HepG2 (cell line): ENCODE results near the gene HSDL1. TPM values are rescaled to one million over a fixed set of nuclear protein-coding genes. Genes with fewer than 3 reads are reported as not detected.

Source experiments
- KLF11 ChIP-seq: IDR thresholded peaks from 2 replicates; pipeline ENCODE4 v1.6.1; 2016; ENCODE audit warnings: missing compliant biosample characterization
- MIER3 ChIP-seq: IDR thresholded peaks from 2 replicates; pipeline ENCODE4 v1.6.1; 2016; ENCODE audit warnings: missing compliant biosample characterization, borderline replicate concordance
- MXI1 ChIP-seq: IDR thresholded peaks from 3 replicates; pipeline ENCODE4 v1.6.1; 2012; ENCODE audit warnings: low read depth, low read length, inconsistent platforms, borderline replicate concordance
- NBN ChIP-seq: fragments of 450-650 bp; conservative IDR thresholded peaks from 2 replicates; pipeline ENCODE4 v1.6.1; 2017
- NR3C1 ChIP-seq: sonication (generic); formaldehyde crosslinking; IDR thresholded peaks from 2 replicates; pipeline ENCODE4 v1.4.0; 2020; ENCODE audit warnings: missing genetic modification reagents
- PPARG ChIP-seq: conservative IDR thresholded peaks from 2 replicates; pipeline ENCODE4 v1.6.1; 2016; ENCODE audit warnings: missing biosample characterization, missing genetic modification reagents
- SOX13 ChIP-seq, 3 experiments: fragments of 450-650 bp in 1 of 3; sonication (generic) in 1 of 3; formaldehyde crosslinking in 1 of 3; IDR thresholded peaks in 2 of 3; conservative IDR thresholded peaks in 1 of 3; 2 replicates each; pipeline versions ENCODE4 v1.5.0 to v1.6.1; 2016 to 2020; ENCODE audit warnings: antibody characterized with exemption in 1 of 3, mild to moderate bottlenecking in 1 of 3, missing compliant biosample characterization in 1 of 3, missing genetic modification reagents in 1 of 3, moderate library complexity in 1 of 3
- SRY ChIP-seq: sonication (generic); formaldehyde crosslinking; IDR thresholded peaks from 2 replicates; pipeline ENCODE4 v1.8.0; 2022; ENCODE audit warnings: mild to moderate bottlenecking, missing genetic modification reagents
- ZFP36L2 ChIP-seq: sonication (generic); formaldehyde crosslinking; IDR thresholded peaks from 2 replicates; pipeline ENCODE4 v1.4.0; 2020; ENCODE audit warnings: missing genetic modification reagents
- ZFY ChIP-seq: sonication (generic); formaldehyde crosslinking; IDR thresholded peaks from 2 replicates; pipeline ENCODE4 v1.4.0; 2020; ENCODE audit warnings: missing genetic modification reagents
- ZNF136 ChIP-seq: sonication (generic); formaldehyde crosslinking; IDR thresholded peaks from 2 replicates; pipeline ENCODE4 v1.8.1; 2022; ENCODE audit warnings: low read depth, mild to moderate bottlenecking, moderate library complexity, missing genetic modification reagents
- ZNF253 ChIP-seq: sonication (generic); formaldehyde crosslinking; IDR thresholded peaks from 2 replicates; pipeline ENCODE4 v1.8.0; 2022; ENCODE audit warnings: mild to moderate bottlenecking, missing genetic modification reagents, borderline replicate concordance
- ZNF460 ChIP-seq: sonication (generic); formaldehyde crosslinking; IDR thresholded peaks from 2 replicates; pipeline ENCODE4 v1.5.1; 2020; ENCODE audit warnings: missing genetic modification reagents, mild to moderate bottlenecking, borderline replicate concordance
- ZNF468 ChIP-seq: sonication (generic); formaldehyde crosslinking; IDR thresholded peaks from 2 replicates; pipeline ENCODE4 v1.8.0; 2022; ENCODE audit warnings: mild to moderate bottlenecking, moderate library complexity, missing genetic modification reagents
- ZNF496 ChIP-seq: sonication (generic); formaldehyde crosslinking; IDR thresholded peaks from 2 replicates; pipeline ENCODE4 v1.8.1; 2023; ENCODE audit warnings: mild to moderate bottlenecking, moderate library complexity, missing genetic modification reagents; ENCODE audit not compliant: insufficient replicate concordance
- ZNF761 ChIP-seq: sonication (generic); formaldehyde crosslinking; conservative IDR thresholded peaks from 2 replicates; pipeline ENCODE4 v1.4.0; 2020; ENCODE audit warnings: mild to moderate bottlenecking, missing genetic modification reagents
- ZNF790 ChIP-seq: sonication (generic); formaldehyde crosslinking; IDR thresholded peaks from 2 replicates; pipeline ENCODE4 v1.8.0; 2022; ENCODE audit warnings: missing genetic modification reagents, mild to moderate bottlenecking, borderline replicate concordance
- ZNF850 ChIP-seq: sonication (generic); formaldehyde crosslinking; conservative IDR thresholded peaks from 2 replicates; pipeline ENCODE4 v1.9.0; 2021; ENCODE audit warnings: mild to moderate bottlenecking, missing genetic modification reagents
- ZSCAN29 ChIP-seq: sonication (generic); formaldehyde crosslinking; conservative IDR thresholded peaks from 2 replicates; pipeline ENCODE4 v1.4.0; 2020; ENCODE audit warnings: mild to moderate bottlenecking, missing genetic modification reagents
- ZSCAN30 ChIP-seq: sonication (generic); formaldehyde crosslinking; IDR thresholded peaks from 2 replicates; pipeline ENCODE4 v1.5.0; 2020; ENCODE audit warnings: mild to moderate bottlenecking, missing genetic modification reagents
- polyA plus RNA-seq, 8 experiments: library from polyadenylated mRNA; depleted of rRNA in 3 of 8; stranded (reverse) in 7 of 8; unstranded in 1 of 8; fragments of >200 nt; fragmentation: Illumina TruSeq in 4 of 8; extraction: Trizol in 4 of 8; gene quantifications; 2 replicates each; pipeline versions ENCODE4 v1.2.1 to v1.2.3, GENCODE V29; 2011 to 2016; ENCODE audit warnings: low read depth in 4 of 8, missing spikeins in 1 of 8, mixed read lengths in 1 of 8; ENCODE audit not compliant: insufficient read depth in 1 of 8
- total RNA-seq, 5 experiments: library from RNA; depleted of rRNA; stranded (reverse); fragments of >200 nt; fragmentation: Illumina TruSeq; extraction: Trizol; gene quantifications; 2 replicates each; pipeline ENCODE4 v1.2.3, GENCODE V29; 2016; ENCODE audit warnings: low read depth in 1 of 5
- TF ChIP-seq, protein P1 (sequence below): sonication (generic); formaldehyde crosslinking; IDR thresholded peaks from 2 replicates; pipeline ENCODE4 v1.5.1; 2020; ENCODE audit warnings: missing genetic modification reagents, mild to moderate bottlenecking, borderline replicate concordance
- TF ChIP-seq, protein P2 (sequence below): sonication (generic); formaldehyde crosslinking; IDR thresholded peaks from 2 replicates; pipeline ENCODE4 v1.4.0; 2020; ENCODE audit warnings: missing genetic modification reagents; ENCODE audit errors: not compliant biosample characterization
- TF ChIP-seq, protein P3 (sequence below): sonication (generic); formaldehyde crosslinking; IDR thresholded peaks from 2 replicates; pipeline ENCODE4 v1.5.0; 2020; ENCODE audit warnings: mild to moderate bottlenecking, low read depth, missing genetic modification reagents, borderline replicate concordance
- TF ChIP-seq, protein P4 (sequence below): IDR thresholded peaks from 2 replicates; pipeline ENCODE4 v1.6.1; 2016
- TF ChIP-seq, protein P5 (sequence below): sonication (generic); formaldehyde crosslinking; IDR thresholded peaks from 2 replicates; pipeline ENCODE4 v1.8.0; 2022; ENCODE audit warnings: missing genetic modification reagents, low read depth, mild to moderate bottlenecking, borderline replicate concordance
- TF ChIP-seq, protein P6 (sequence below): IDR thresholded peaks from 2 replicates; pipeline ENCODE4 v1.6.1; 2016

The HSDL1 gene
- total and polyA plus RNA-seq, 2 of the 13 experiments (the other 11 are each of a cell fraction or from before 2014, with no cell fraction given) = 49.2 to 49.7 TPM

DNA sequence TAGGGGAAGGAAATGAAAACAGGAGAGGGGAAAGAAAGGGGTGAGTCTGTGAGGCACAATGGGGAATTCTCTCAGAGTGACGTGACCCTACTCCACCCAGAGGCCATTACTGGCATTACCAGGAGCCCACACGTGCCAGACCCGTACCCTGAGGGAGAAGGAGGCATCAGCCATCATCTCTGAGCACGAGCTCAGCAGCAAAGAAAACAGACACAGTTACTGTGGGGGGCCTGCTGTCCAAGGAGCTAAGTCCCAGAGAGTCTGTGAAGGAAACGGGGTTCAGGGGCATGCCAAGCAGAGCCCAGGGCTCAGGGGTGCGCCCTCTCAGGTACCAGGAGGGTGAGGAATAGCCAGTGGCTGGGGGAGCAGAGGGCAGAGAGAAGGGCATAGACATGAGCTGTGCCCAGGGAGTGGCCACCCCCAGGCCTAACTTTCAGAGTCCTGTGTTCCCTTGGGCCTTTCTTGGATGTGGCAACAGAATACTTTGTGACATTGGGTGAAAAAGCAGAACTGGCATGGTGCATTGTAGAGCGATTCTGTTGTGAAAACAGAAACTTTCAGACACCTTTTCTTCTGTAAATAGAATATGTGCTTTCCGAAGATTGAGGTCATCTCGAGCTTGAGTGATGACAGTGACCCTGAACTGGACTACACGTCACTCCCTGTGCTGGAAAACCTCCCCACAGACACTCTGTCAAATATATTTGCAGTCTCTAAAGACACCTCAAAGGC lies 30.5 kb upstream of the HSDL1 start (continued):
- TF ChIP-seq SOX13 (IDR thresholded peaks at IDR 0.05) (no peak), SOX13 (CRISPR knock-in tag; conservative IDR thresholded peaks at IDR 0.05 in 1 of 2, IDR thresholded peaks at IDR 0.05 in 1 of 2) (0 out of 4 replicates have a peak, but pooled peaks of 1 of the 2 experiments have one; percentile 22), ZNF761 (CRISPR knock-in tag) (no peak), NBN (no peak), PPARG (no peak), ZFP36L2 (CRISPR knock-in tag) (no peak), SRY (no peak), ZSCAN29 (no peak), ZSCAN30 (no peak), KLF11 (no peak), ZNF496 (CRISPR knock-in tag) (no peak), ZNF460 (no peak), NR3C1 (CRISPR knock-in tag) (no peak), ZNF790 (CRISPR knock-in tag) (no peak), ZNF136 (CRISPR knock-in tag) (no peak), ZFY (no peak), MXI1 (peak; percentile 67; the same call in 2 of the 3 replicates), ZNF253 (no peak), ZNF850 (CRISPR knock-in tag) (no peak), MIER3 (CRISPR knock-in tag) (no peak), ZNF468 (CRISPR knock-in tag) (no peak)
- TF ChIP-seq, protein P1, sequence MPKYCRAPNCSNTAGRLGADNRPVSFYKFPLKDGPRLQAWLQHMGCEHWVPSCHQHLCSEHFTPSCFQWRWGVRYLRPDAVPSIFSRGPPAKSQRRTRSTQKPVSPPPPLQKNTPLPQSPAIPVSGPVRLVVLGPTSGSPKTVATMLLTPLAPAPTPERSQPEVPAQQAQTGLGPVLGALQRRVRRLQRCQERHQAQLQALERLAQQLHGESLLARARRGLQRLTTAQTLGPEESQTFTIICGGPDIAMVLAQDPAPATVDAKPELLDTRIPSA (CRISPR knock-in tag) = no peak
- TF ChIP-seq, protein P2, sequence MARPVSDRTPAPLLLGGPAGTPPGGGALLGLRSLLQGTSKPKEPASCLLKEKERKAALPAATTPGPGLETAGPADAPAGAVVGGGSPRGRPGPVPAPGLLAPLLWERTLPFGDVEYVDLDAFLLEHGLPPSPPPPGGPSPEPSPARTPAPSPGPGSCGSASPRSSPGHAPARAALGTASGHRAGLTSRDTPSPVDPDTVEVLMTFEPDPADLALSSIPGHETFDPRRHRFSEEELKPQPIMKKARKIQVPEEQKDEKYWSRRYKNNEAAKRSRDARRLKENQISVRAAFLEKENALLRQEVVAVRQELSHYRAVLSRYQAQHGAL (CRISPR knock-in tag) = no peak
- TF ChIP-seq, protein P3, sequence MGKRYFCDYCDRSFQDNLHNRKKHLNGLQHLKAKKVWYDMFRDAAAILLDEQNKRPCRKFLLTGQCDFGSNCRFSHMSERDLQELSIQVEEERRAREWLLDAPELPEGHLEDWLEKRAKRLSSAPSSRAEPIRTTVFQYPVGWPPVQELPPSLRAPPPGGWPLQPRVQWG (CRISPR knock-in tag) = no peak
- TF ChIP-seq, protein P4, sequence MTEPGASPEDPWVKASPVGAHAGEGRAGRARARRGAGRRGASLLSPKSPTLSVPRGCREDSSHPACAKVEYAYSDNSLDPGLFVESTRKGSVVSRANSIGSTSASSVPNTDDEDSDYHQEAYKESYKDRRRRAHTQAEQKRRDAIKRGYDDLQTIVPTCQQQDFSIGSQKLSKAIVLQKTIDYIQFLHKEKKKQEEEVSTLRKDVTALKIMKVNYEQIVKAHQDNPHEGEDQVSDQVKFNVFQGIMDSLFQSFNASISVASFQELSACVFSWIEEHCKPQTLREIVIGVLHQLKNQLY (CRISPR knock-in tag) = no peak
- TF ChIP-seq, protein P5, sequence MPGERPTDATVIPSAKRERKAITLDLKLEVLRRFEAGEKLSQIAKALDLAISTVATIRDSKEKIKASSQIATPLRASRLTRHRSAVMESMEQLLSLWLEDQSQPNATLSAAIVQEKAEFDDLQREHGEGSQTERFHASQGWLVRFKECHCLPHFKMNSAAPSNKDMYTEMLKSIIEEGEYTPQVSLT (CRISPR knock-in tag) = no peak
- TF ChIP-seq, protein P6, sequence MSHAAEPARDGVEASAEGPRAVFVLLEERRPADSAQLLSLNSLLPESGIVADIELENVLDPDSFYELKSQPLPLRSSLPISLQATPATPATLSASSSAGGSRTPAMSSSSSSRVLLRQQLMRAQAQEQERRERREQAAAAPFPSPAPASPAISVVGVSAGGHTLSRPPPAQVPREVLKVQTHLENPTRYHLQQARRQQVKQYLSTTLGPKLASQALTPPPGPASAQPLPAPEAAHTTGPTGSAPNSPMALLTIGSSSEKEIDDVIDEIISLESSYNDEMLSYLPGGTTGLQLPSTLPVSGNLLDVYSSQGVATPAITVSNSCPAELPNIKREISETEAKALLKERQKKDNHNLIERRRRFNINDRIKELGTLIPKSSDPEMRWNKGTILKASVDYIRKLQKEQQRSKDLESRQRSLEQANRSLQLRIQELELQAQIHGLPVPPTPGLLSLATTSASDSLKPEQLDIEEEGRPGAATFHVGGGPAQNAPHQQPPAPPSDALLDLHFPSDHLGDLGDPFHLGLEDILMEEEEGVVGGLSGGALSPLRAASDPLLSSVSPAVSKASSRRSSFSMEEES = no peak
